LNCaP clone FGC (cell line): ENCODE data around the gene MEF2D.

Experiments
- DNase-seq: peaks from one replicate; pipeline ENCODE4 v3.0.0-alpha.2; 2011; ENCODE audit warnings: low read depth
- H3K4me3 ChIP-seq: 2 replicates; pipeline ENCODE4 v1.5.1; 2011; ENCODE audit warnings: mild to moderate bottlenecking, low read depth, low read length, control low read depth
- TF ChIP-seq, protein P1 (sequence below): IDR thresholded peaks from 2 replicates; pipeline ENCODE4 v1.5.1; 2012; ENCODE audit warnings: mild to moderate bottlenecking; ENCODE audit not compliant: control insufficient read depth, insufficient read depth; ENCODE audit errors: extremely low read depth

MEF2D gene

DNA sequence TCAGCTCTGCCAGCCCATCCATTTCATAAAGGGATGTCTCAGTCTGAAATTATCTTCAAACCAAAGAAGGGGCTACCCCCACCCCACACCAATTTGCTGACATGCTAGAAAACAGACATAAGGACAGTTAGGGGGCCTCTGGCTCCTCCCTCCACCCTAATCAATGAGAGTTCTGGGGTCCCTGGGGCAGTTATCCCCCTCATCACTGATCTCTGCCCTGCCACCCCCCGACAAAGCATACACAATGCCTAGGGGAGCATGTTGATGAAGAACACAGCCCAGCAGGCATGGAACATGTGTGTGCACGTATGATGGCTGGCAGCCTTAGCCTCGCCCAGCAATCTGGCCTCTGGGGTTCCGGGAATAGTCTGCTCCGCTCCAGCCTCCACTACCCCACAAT lies 72.6 kb downstream of the MEF2D start:
- DNase-seq = no peak
- no peak overlapping the region for H3K4me3 ChIP-seq
- TF ChIP-seq, protein P1, sequence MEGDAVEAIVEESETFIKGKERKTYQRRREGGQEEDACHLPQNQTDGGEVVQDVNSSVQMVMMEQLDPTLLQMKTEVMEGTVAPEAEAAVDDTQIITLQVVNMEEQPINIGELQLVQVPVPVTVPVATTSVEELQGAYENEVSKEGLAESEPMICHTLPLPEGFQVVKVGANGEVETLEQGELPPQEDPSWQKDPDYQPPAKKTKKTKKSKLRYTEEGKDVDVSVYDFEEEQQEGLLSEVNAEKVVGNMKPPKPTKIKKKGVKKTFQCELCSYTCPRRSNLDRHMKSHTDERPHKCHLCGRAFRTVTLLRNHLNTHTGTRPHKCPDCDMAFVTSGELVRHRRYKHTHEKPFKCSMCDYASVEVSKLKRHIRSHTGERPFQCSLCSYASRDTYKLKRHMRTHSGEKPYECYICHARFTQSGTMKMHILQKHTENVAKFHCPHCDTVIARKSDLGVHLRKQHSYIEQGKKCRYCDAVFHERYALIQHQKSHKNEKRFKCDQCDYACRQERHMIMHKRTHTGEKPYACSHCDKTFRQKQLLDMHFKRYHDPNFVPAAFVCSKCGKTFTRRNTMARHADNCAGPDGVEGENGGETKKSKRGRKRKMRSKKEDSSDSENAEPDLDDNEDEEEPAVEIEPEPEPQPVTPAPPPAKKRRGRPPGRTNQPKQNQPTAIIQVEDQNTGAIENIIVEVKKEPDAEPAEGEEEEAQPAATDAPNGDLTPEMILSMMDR = no peak

DNA sequence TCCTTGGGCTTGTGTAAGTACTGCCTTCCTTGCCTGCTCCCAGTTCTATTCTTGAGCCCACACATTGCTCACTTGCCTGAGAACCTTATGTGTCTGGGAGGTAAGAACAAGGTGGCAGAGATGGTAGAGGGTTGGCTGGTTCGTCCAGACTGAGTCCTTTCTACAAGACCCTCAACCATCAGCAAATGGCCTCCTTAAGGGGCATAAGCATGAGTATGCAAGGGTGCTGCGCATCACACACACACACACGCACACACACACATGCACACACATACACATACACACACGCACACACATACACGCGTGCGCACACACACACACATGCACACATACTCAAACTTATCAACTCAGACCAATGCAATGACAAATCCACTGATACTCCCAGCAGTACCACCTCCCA lies 74.6 kb downstream of the MEF2D start:
- H3K4me3 ChIP-seq = no peak overlapping the region
- no peak for DNase-seq
- TF ChIP-seq, protein P1 = no peak

GRCh38 chr1:156424806-156425432 lies 75.7 kb downstream of the MEF2D start:
- TF ChIP-seq, protein P1 = no peak
- no peak overlapping the region for H3K4me3 ChIP-seq
- no peak for DNase-seq

DNA sequence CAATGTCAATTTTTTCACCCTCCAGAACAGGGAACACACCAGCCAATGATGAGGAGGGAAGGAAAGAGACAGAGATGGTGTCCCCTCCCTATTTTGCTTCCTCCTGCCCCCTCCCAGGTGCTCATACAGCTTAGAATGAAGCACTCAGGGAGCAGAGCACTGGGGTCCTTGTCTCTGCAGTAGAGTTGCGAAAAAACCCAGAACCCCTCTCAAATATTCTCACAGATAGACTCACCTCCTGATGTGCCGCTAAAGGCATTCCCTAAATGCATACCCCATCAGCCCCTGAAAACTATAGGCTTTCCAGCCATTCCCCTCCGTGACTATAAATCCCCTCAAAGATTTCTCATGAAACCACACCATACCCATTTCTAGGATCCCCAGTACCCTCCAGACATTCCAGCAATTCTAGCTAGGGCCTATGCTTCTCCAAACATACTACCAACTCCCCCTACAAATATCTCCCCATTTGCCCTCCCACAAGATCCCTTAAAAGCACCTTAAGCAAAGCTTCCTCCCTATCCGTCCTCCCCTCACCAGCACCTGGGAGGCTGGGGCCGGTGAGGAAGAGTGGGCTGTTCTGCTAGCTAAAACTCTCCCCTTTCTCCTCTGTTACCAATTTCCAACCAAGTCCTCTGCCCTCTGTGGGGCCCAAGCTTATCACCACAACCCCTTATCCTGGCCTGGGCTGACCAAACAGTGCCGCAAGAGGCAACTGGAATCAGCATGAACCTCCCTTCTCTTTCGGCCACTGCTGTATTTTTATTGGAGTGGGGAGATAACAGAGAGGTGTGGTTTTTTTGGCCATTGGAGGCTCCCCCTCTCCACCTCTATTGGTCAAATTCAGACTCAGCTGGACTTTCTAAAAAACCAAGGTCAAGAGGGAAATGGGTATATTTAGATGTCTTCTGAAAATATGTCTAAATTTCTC lies 76.9 kb downstream of the MEF2D start:
- TF ChIP-seq, protein P1 = no peak
- DNase-seq = no peak
- no peak overlapping the region for H3K4me3 ChIP-seq

- TF ChIP-seq, protein P1 = no peak
- H3K4me3 ChIP-seq = no peak overlapping the region
- DNase-seq = no peak
Measured at GRCh38 chr1:156422602-156423091, 77.9 kb downstream of the MEF2D start.

GRCh38 chr1:156421939-156422601 lies 78.5 kb downstream of the MEF2D start:
- H3K4me3 ChIP-seq = peak overlapping the region; percentile 35
- DNase-seq = no peak
- TF ChIP-seq, protein P1 = no peak
